Transverse colon (tissue), 4 donors: ENCODE measurements around the gene TENM4. TPM values are rescaled to one million over a fixed set of nuclear protein-coding genes. Genes with fewer than 3 reads are reported as not detected.

Source experiments
- DNase-seq: peaks from one replicate; pipeline ENCODE4 v3.0.0-alpha.2; 2019
- H3K27ac ChIP-seq, 4 donors: fragments of 200-600 bp; sonication (generic); 2 replicates each; pipeline ENCODE4 v1.5.1; 2016 to 2018; ENCODE audit warnings: inconsistent platforms in 4 of 4
- H3K27me3 ChIP-seq: fragments of 200-600 bp; sonication (generic); 2 replicates; pipeline ENCODE4 v1.5.1; 2017; ENCODE audit warnings: inconsistent platforms
- H3K36me3 ChIP-seq, 4 donors: fragments of 200-600 bp; sonication (generic); 2 replicates each; pipeline ENCODE4 v1.5.1; 2017 to 2019; ENCODE audit warnings: inconsistent platforms in 4 of 4
- H3K4me1 ChIP-seq, 4 donors: fragments of 200-600 bp; sonication (generic); 2 replicates each; pipeline ENCODE4 v1.5.1; 2017 to 2020; ENCODE audit warnings: inconsistent platforms in 4 of 4
- H3K4me3 ChIP-seq, 4 donors: fragments of 200-600 bp; sonication (generic); 1 replicate in 1 of 4; 2 replicates in 3 of 4; pipeline versions ENCODE4 v1.5.1 to v1.6.1; 2017 to 2019; ENCODE audit warnings: inconsistent platforms in 4 of 4
- H3K9me3 ChIP-seq, 2 donors: fragments of 200-600 bp; sonication (generic); 2 replicates each; pipeline ENCODE4 v1.5.1; 2017 to 2019; ENCODE audit warnings: inconsistent platforms in 2 of 2
- EP300 ChIP-seq: sonication (generic); formaldehyde crosslinking; IDR thresholded peaks from one replicate; pipeline ENCODE4 v1.6.1; 2017; ENCODE audit warnings: antibody characterized with exemption, low read depth
- POLR2A ChIP-seq: fragments of 450-650 bp; IDR thresholded peaks from one replicate; pipeline ENCODE4 v1.6.1; 2016; ENCODE audit warnings: antibody characterized with exemption, mild to moderate bottlenecking, moderate library complexity
- POLR2AphosphoS5 ChIP-seq, 3 donors: sonication (generic); formaldehyde crosslinking; IDR thresholded peaks; one replicate each; pipeline ENCODE4 v1.6.1; 2016; ENCODE audit warnings: antibody characterized with exemption in 3 of 3
- WGBS, 2 donors: methylation state at CpG; one replicate each; pipeline ENCODE4 v1.1.5; 2018; ENCODE audit warnings: low coverage in 1 of 2; 5-methylcytosine and 5-hydroxymethylcytosine counted together
- in situ Hi-C, 4 donors: fragments of 200-750 bp; cut with MboI; loops; one replicate each; pipeline versions ENCODE4 v1.15.0 to v1.15.1; 2017; ENCODE audit warnings: low sequenced_read_pairs in 3 of 4, low pct_ligation_motif_present in 1 of 4, low pct_unique_long_range_greater_than_20kb in 1 of 4
- intact Hi-C: fragments of 100-400 bp; cut with DNase I; formaldehyde crosslinking; loops from one replicate; pipeline ENCODE4 v1.15.1; 2023; ENCODE audit warnings: low total_unique reads
- total RNA-seq, 4 donors: library from RNA; depleted of rRNA; stranded (reverse); fragments of >200 nt; gene quantifications; one replicate each; pipeline ENCODE4 v1.1.0, GENCODE V29; 2016
- TF ChIP-seq, protein P1 (sequence below), 5 experiments: fragments of 200-600 bp in 3 of 5; fragments of 450-650 bp in 2 of 5; sonication (generic) in 3 of 5; IDR thresholded peaks; 1 replicate in 2 of 5; 2 replicates in 3 of 5; pipeline ENCODE4 v1.5.1; 2016 to 2017; ENCODE audit warnings: antibody characterized with exemption in 5 of 5, inconsistent platforms in 3 of 5, mild to moderate bottlenecking in 2 of 5, moderate library complexity in 1 of 5

The TENM4 gene
- total RNA-seq, 4 donors from 2014 or later, result 0.14 to 0.79 (median 0.39) TPM

GRCh38 chr11:79331203-79331901 is 109.5 kb downstream of the TENM4 start:
- Histone ChIP-seq H3K27ac (no peak overlapping the region), H3K36me3 (no peaks in the 10 kb centered on the region), H3K9me3 (no peaks in the 10 kb centered on the region), H3K4me3 (no peak overlapping the region), H3K27me3 (no peaks in the 10 kb centered on the region), H3K4me1 (no peaks in the 10 kb centered on the region)
- intact Hi-C loops (no loop called here), in situ Hi-C loops (no loop called here)
- 52% methylated on average over 5 of the region's 5 CpGs; no CpG with 5 or more reads in 1 of the 2 donors for WGBS, 2 donors
- TF ChIP-seq EP300 (no peak), POLR2A (no peak), POLR2AphosphoS5 (IDR thresholded peaks at IDR 0.05) (no peak)
- TF ChIP-seq, protein P1, sequence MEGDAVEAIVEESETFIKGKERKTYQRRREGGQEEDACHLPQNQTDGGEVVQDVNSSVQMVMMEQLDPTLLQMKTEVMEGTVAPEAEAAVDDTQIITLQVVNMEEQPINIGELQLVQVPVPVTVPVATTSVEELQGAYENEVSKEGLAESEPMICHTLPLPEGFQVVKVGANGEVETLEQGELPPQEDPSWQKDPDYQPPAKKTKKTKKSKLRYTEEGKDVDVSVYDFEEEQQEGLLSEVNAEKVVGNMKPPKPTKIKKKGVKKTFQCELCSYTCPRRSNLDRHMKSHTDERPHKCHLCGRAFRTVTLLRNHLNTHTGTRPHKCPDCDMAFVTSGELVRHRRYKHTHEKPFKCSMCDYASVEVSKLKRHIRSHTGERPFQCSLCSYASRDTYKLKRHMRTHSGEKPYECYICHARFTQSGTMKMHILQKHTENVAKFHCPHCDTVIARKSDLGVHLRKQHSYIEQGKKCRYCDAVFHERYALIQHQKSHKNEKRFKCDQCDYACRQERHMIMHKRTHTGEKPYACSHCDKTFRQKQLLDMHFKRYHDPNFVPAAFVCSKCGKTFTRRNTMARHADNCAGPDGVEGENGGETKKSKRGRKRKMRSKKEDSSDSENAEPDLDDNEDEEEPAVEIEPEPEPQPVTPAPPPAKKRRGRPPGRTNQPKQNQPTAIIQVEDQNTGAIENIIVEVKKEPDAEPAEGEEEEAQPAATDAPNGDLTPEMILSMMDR (IDR thresholded peaks at IDR 0.05), result no peak
- no peak for DNase-seq

GRCh38 chr11:79330651-79331050 is 110.2 kb downstream of the TENM4 start:
- 81% methylated on average over 3 to 8 of the region's 8 CpGs for WGBS, 2 donors
- no peak for DNase-seq
- intact Hi-C loops (no loop called here), in situ Hi-C loops (no loop called here)
- TF ChIP-seq, protein P1 (IDR thresholded peaks at IDR 0.05), result no peak
- TF ChIP-seq POLR2AphosphoS5 (IDR thresholded peaks at IDR 0.05) (no peak), POLR2A (no peak), EP300 (no peak)
- Histone ChIP-seq H3K27me3 (no peaks in the 10 kb centered on the region), H3K4me1 (no peaks in the 10 kb centered on the region), H3K36me3 (no peaks in the 10 kb centered on the region), H3K4me3 (no peak overlapping the region), H3K9me3 (no peaks in the 10 kb centered on the region), H3K27ac (no peak overlapping the region)

DNA sequence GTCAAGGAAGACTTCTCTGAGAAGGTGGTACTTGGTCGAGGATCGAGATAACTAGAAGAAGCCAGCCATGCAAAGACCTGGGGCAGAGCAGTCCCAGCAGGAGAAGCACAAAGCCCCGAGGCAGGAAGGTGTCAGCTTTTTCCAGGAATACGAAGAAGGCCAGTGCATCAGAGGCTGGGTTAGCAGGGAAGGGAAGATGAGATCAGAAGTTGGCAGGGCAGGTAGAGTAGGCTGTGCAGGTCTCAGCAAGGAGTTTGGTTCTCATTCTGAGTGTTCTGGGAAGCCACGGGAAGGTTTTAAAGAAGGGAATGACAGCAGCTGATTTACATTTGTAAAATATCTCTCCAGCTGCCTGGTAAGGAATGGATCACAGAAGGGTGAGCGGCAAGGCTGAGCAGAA is 111.3 kb downstream of the TENM4 start:
- H3K36me3 ChIP-seq, result no peaks in the 10 kb centered on the region
- TF ChIP-seq EP300, result no peak
- H3K27me3 ChIP-seq, result no peaks in the 10 kb centered on the region
- no peak for DNase-seq
- WGBS, 2 donors, result 78 to 84% methylated on average over 5 to 6 of the region's 6 CpGs
- H3K27ac ChIP-seq, result no peak overlapping the region
- no peaks in the 10 kb centered on the region for H3K9me3 ChIP-seq
- intact Hi-C loops (no loop called here), in situ Hi-C loops (loop anchor here in 1 of 4 donors (10.0 kb wide), 1 partner anchor 55 kb away; no protein-coding TSS in a partner anchor)
- no peak overlapping the region for H3K4me3 ChIP-seq
- no peaks in the 10 kb centered on the region for H3K4me1 ChIP-seq

- WGBS, 2 donors, result 76 to 84% methylated on average over 3 to 9 of the region's 9 CpGs
- Histone ChIP-seq H3K4me1 (no peaks in the 10 kb centered on the region), H3K36me3 (no peaks in the 10 kb centered on the region), H3K27ac (no peak overlapping the region), H3K27me3 (no peaks in the 10 kb centered on the region), H3K4me3 (no peak overlapping the region), H3K9me3 (no peaks in the 10 kb centered on the region)
- in situ Hi-C loops (loop anchor here in 1 of 4 donors (10.0 kb wide), 1 partner anchor 56 kb away; no protein-coding TSS in a partner anchor), intact Hi-C loops (no loop called here)
- TF ChIP-seq POLR2A (no peak), EP300 (no peak), POLR2AphosphoS5 (IDR thresholded peaks at IDR 0.05) (no peak)
- TF ChIP-seq, protein P1 (IDR thresholded peaks at IDR 0.05), result no peak
- DNase-seq, result no peak
These were observed 112.4 kb downstream of the TENM4 start for GRCh38 chr11:79328402-79328801.
